ENCODE data around the gene ERN1. TPM values are rescaled to one million over a fixed set of nuclear protein-coding genes. Genes with fewer than 3 reads are reported as not detected.
A peak's percentile ranks its signal among the peaks of the same experiment; 100 is the strongest.

ERN1 gene
- total RNA-seq, 1 experiment from 2014 or later: 79.5 TPM

- H3K36me3 Mint-ChIP-seq (ENCODE audit: insufficient read depth, unreplicated experiment): peaks cover 25% of the 10 kb centered on the region
- peak overlapping the region; percentile 71 for H3K27ac Mint-ChIP-seq (ENCODE audit: low read depth, unreplicated experiment)
- no TSS peak for BruUV-seq (replicated peaks)
- CTCF ChIA-PET: interaction anchor here (0.7 to 1.0 kb wide), 2 partner anchors 31 to 190 kb away, joined by 3 read pairs; no protein-coding TSS in a partner anchor
- no peak for TF ChIP-seq CTCF (IDR thresholded peaks at IDR 0.05; ENCODE audit: unreplicated experiment)
- POLR2A ChIA-PET: interaction anchor here (1.0 to 9.3 kb wide), 4 partner anchors 12 to 24 kb away, joined by 3 to 111 read pairs (median 14); no protein-coding TSS in a partner anchor
- intact Hi-C loops (cut with micrococcal nuclease): no loop called here
- H3K27me3 Mint-ChIP-seq (ENCODE audit: insufficient read depth, unreplicated experiment): no peaks in the 10 kb centered on the region
- no peaks in the 10 kb centered on the region for H3K9me3 Mint-ChIP-seq (ENCODE audit: unreplicated experiment)
- H3K4me1 Mint-ChIP-seq (ENCODE audit: insufficient read depth, unreplicated experiment): peaks cover 40% of the 10 kb centered on the region
- H3K4me3 Mint-ChIP-seq (ENCODE audit: unreplicated experiment): no peak overlapping the region
- no peak for DNase-seq (ENCODE audit: unreplicated experiment)
Observed at GRCh38 chr17:64094412-64094811, 35.5 kb downstream of the ERN1 start.

GRCh38 chr17:64092952-64093451 is 36.9 kb downstream of the ERN1 start:
- Mint-ChIP-seq H3K36me3 (ENCODE audit: insufficient read depth, unreplicated experiment) (peaks cover 25% of the 10 kb centered on the region), H3K4me3 (ENCODE audit: unreplicated experiment) (no peak overlapping the region), H3K27me3 (ENCODE audit: insufficient read depth, unreplicated experiment) (no peaks in the 10 kb centered on the region), H3K4me1 (ENCODE audit: insufficient read depth, unreplicated experiment) (peaks cover 40% of the 10 kb centered on the region), H3K9me3 (ENCODE audit: unreplicated experiment) (no peaks in the 10 kb centered on the region), H3K27ac (ENCODE audit: low read depth, unreplicated experiment) (no peak overlapping the region)
- intact Hi-C loops (cut with micrococcal nuclease): no loop called here
- BruUV-seq (replicated peaks): no TSS peak
- DNase-seq (ENCODE audit: unreplicated experiment): no peak
- ChIA-PET CTCF (interaction anchor here (0.6 to 1.0 kb wide), 4 partner anchors 16 to 64 kb away, joined by 3 read pairs; no protein-coding TSS in a partner anchor), POLR2A (interaction anchor here (0.6 to 9.3 kb wide), 4 partner anchors 10 to 91 kb away, joined by 3 to 111 read pairs (median 12); no protein-coding TSS in a partner anchor)
- TF ChIP-seq CTCF (IDR thresholded peaks at IDR 0.05; ENCODE audit: unreplicated experiment): no peak

GRCh38 chr17:64092113-64092512 is 37.8 kb downstream of the ERN1 start:
- ChIA-PET CTCF (no interaction called here), POLR2A (interaction anchor here (0.6 to 9.3 kb wide), 3 partner anchors 9 to 53 kb away, joined by 3 to 111 read pairs (median 19); no protein-coding TSS in a partner anchor)
- TF ChIP-seq CTCF (IDR thresholded peaks at IDR 0.05; ENCODE audit: unreplicated experiment): no peak
- intact Hi-C loops (cut with micrococcal nuclease): no loop called here
- H3K36me3 Mint-ChIP-seq (ENCODE audit: insufficient read depth, unreplicated experiment): peaks cover 22% of the 10 kb centered on the region
- peaks cover 31% of the 10 kb centered on the region for H3K4me1 Mint-ChIP-seq (ENCODE audit: insufficient read depth, unreplicated experiment)
- no peaks in the 10 kb centered on the region for H3K9me3 Mint-ChIP-seq (ENCODE audit: unreplicated experiment)
- BruUV-seq (replicated peaks): no TSS peak
- no peaks in the 10 kb centered on the region for H3K27me3 Mint-ChIP-seq (ENCODE audit: insufficient read depth, unreplicated experiment)
- no peak for DNase-seq (ENCODE audit: unreplicated experiment)
- no peak overlapping the region for H3K27ac Mint-ChIP-seq (ENCODE audit: low read depth, unreplicated experiment)
- no peak overlapping the region for H3K4me3 Mint-ChIP-seq (ENCODE audit: unreplicated experiment)

GRCh38 chr17:64091571-64091970 is 38.4 kb downstream of the ERN1 start:
- peaks cover 26% of the 10 kb centered on the region for H3K4me1 Mint-ChIP-seq (ENCODE audit: insufficient read depth, unreplicated experiment)
- no peak for TF ChIP-seq CTCF (IDR thresholded peaks at IDR 0.05; ENCODE audit: unreplicated experiment)
- POLR2A ChIA-PET: interaction anchor here (2.1 kb wide), 1 partner anchor 9 kb away, joined by 19 read pairs; no protein-coding TSS in a partner anchor
- no TSS peak for BruUV-seq (replicated peaks)
- no peak overlapping the region for H3K4me3 Mint-ChIP-seq (ENCODE audit: unreplicated experiment)
- no peaks in the 10 kb centered on the region for H3K27me3 Mint-ChIP-seq (ENCODE audit: insufficient read depth, unreplicated experiment)
- CTCF ChIA-PET: no interaction called here
- no peak for DNase-seq (ENCODE audit: unreplicated experiment)
- intact Hi-C loops (cut with micrococcal nuclease): no loop called here
- peaks cover 17% of the 10 kb centered on the region for H3K36me3 Mint-ChIP-seq (ENCODE audit: insufficient read depth, unreplicated experiment)
- peak overlapping the region; percentile 85 for H3K27ac Mint-ChIP-seq (ENCODE audit: low read depth, unreplicated experiment)
- H3K9me3 Mint-ChIP-seq (ENCODE audit: unreplicated experiment): no peaks in the 10 kb centered on the region
